Activated T-helper 2 cell treated with anti-CD3 and anti-CD28 coated beads, Interferon-gamma antibody, Interleukin-2, Interleukin-4, amounts not matched to agents 10 μg/mL and 5 μg/mL and 100 μg/mL, durations not matched to agents 14 hours and 24 hours and 36 hours (primary cell): ENCODE measurements around the gene SLC19A3. TPM values are rescaled to one million over a fixed set of nuclear protein-coding genes. Genes with fewer than 3 reads are reported as not detected.
A peak's percentile ranks its signal among the peaks of the same experiment; 100 is the strongest.
"Not testable (repeated sequence)": the region's sequence is repeated elsewhere in the genome, so short reads cannot be mapped to it uniquely, and the experiment has no call there.

Source experiments
- DNase-seq: peaks from one replicate; pipeline ENCODE4 v3.0.0; 2021; ENCODE audit warnings: low spot score
- H3K27ac Mint-ChIP-seq: one replicate; pipeline ENCODE4 v1.8.0; 2021; ENCODE audit warnings: mixed read lengths
- H3K27me3 Mint-ChIP-seq: one replicate; pipeline ENCODE4 v1.8.0; 2021; ENCODE audit warnings: low read depth, mixed read lengths
- H3K36me3 Mint-ChIP-seq: one replicate; pipeline ENCODE4 v1.8.0; 2021; ENCODE audit warnings: low read depth, mixed read lengths
- H3K4me1 Mint-ChIP-seq: one replicate; pipeline ENCODE4 v1.8.0; 2021; ENCODE audit warnings: low read depth, mixed read lengths
- H3K4me3 Mint-ChIP-seq: one replicate; pipeline ENCODE4 v1.8.0; 2021; ENCODE audit warnings: low read depth, mild to moderate bottlenecking, moderate library complexity, mixed read lengths
- H3K9me3 Mint-ChIP-seq: one replicate; pipeline ENCODE4 v1.8.0; 2021; ENCODE audit warnings: mixed read lengths
- intact Hi-C: fragments of 100-400 bp; cut with micrococcal nuclease; formaldehyde crosslinking; loops from one replicate; pipeline ENCODE4 v1.15.1; 2023
- total RNA-seq: library from RNA; stranded (reverse); gene quantifications from 2 replicates; pipeline ENCODE4 v1.2.3, GENCODE V29; 2022

SLC19A3 gene
- total RNA-seq: not detected in 2 replicates

DNA sequence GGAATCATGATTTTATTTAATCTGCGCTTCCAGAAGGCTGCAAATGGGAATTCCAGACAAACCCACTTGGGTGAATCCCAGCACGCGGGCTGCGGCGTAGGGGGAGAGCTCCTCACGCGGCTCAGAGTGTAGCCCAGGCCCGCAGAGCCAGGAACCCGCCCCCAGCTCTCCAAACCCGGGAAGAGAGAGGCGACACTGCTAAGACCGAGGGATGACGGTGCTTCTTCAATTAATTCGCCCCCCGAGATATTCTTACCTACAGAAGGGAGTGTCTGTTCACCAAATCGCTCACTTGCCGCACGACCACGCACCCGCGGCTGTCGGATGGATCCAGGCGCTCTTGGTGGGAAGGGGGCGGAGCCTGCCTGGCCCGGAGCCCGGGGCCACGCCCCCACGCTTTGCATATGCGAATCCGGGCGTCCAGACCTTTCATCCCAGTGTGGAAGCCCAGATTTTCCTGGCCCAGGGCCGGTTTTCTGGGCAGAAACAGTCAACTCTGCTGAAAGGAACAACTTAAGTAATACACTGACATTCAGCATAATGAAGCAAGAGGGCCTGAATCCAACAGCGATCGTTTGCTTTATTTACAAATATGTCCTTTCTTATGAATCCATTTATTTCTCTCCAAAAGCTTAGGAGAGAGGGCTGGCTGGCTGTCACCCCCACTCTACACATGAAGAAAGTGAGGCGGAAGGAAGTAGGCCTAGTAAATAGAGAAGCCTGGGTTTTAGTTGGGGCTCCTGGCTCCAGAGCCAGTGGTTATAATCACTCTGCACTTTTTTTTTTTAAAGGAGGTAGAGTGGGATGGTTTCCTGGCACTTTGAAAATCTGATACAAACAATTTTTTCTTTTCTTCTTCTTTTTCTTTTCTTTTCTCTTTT, at the start of gene SLC19A3:
TSS of gene SLC19A3 (minus strand) at position 342 of the 881 bp plus-strand sequence. CDS start 15,710 bp downstream, outside the sequence.
- no peaks in the 10 kb centered on the region for H3K36me3 Mint-ChIP-seq
- no peak within 1 kb of the TSS for H3K27ac Mint-ChIP-seq
- peaks cover 6% of the 10 kb centered on the region for H3K27me3 Mint-ChIP-seq
- no peaks in the 10 kb centered on the region for H3K9me3 Mint-ChIP-seq
- H3K4me1 Mint-ChIP-seq: no peaks in the 10 kb centered on the region
- no peak within 1 kb of the TSS for H3K4me3 Mint-ChIP-seq
- no peak for DNase-seq
- intact Hi-C loops: no loop called here

DNA sequence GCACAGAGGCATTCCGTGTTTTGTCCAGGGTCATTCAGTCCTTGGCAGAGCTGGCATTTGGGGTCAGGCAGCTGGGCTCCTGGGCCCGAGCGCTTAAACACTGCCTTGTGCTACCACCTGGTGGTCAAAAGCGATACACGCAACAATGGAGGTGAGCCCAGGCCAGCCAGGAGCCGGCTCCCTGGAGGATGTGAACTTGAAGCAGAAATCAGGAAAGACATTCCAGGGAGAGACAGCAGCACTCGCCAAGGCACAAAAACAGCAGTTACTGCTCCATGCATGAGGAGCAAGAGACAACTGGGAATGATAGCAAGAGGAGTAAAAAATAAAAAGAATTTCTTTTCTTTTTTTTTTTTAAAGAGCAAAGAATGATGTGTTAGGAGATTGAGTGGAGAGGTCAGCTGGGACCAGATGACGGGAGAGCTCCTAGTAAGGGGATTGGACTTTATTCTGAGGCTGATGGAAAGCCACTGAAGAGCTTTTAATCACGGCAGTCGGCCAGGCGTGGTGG, 48.6 kb upstream of the SLC19A3 start:
- Mint-ChIP-seq H3K4me3 (no peak overlapping the region), H3K27ac (no peak overlapping the region), H3K9me3 (no peaks in the 10 kb centered on the region), H3K4me1 (no peaks in the 10 kb centered on the region), H3K27me3 (no peaks in the 10 kb centered on the region), H3K36me3 (no peaks in the 10 kb centered on the region)
- peak; percentile 32 for DNase-seq
- intact Hi-C loops: loop anchor here (1.0 to 10.0 kb wide), 4 partner anchors 108 to 634 kb away; partner anchors contain the start of gene AGFG1

DNA sequence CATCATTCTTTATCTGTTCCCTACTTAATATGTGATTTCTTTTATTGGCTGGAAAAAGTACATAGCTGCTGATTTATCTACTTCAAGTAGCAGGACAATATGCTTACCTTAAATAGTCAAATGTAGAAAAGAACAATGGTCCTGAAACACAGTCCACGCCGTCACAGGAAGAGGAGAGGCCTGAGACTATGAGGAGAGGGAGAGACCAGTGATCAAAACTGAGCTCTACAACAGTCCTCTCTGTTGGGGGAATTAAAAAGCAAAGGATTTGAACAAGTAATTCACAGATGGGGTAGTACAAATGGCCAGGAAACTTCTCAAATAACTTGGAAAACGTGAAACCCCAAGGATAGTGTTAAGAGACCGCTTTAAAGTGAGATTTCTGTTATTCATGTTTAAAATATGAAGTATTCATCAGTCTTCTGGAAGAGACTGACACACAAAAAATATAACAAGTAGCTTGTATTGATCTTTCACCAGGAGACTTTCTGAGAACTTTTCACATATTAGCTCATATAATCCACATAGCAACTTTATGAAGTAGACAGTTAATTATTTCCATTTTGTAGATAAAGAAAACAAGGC, 48.1 kb upstream of the SLC19A3 start:
- Mint-ChIP-seq H3K27ac (no peak overlapping the region), H3K27me3 (no peaks in the 10 kb centered on the region), H3K4me1 (no peaks in the 10 kb centered on the region), H3K4me3 (no peak overlapping the region), H3K36me3 (no peaks in the 10 kb centered on the region), H3K9me3 (no peaks in the 10 kb centered on the region)
- no peak for DNase-seq
- intact Hi-C loops: loop anchor here (1.0 to 10.0 kb wide), 4 partner anchors 108 to 634 kb away; partner anchors contain the start of gene AGFG1

DNA sequence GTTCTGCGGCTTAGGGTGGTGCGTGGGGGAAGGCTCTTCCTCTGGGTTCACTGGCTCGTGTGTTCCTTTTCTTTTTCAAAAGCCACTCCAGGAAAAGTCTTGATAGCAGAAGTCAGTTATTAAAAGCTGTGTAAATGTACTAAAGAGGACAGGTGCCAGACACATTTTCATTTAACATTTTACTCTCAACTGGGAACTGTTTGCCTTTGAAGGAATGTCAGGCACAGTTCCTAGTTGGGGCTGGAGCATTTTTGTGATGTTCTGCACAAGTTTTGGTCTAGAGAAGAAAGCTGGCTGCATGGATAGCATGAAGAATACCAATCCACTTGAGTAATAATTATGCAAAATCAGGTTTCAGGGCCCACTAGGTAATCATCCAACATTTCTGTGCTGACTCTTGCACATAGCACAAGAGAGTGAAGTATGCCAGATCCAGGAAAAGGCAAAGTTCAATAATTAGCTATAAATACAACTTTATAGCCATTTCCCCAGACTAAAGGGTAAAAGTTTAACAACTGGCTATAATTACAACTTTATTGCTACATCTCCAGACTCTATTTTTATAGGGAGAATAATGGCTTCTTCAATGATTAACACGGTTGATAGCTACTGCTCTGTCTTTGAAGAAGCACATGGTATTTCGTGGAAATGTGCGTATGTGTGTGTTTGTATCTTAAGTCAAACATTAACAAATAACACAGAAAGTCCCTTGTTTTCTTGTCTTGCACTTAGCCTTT, 44.1 kb upstream of the SLC19A3 start:
- Mint-ChIP-seq H3K4me1 (no peaks in the 10 kb centered on the region), H3K36me3 (no peaks in the 10 kb centered on the region), H3K27ac (no peak overlapping the region), H3K27me3 (no peaks in the 10 kb centered on the region), H3K9me3 (no peaks in the 10 kb centered on the region), H3K4me3 (no peak overlapping the region)
- intact Hi-C loops: loop anchor here (10.0 kb wide), 1 partner anchor 287 kb away; the partner anchor contains the start of gene AGFG1
- no peak for DNase-seq

DNA sequence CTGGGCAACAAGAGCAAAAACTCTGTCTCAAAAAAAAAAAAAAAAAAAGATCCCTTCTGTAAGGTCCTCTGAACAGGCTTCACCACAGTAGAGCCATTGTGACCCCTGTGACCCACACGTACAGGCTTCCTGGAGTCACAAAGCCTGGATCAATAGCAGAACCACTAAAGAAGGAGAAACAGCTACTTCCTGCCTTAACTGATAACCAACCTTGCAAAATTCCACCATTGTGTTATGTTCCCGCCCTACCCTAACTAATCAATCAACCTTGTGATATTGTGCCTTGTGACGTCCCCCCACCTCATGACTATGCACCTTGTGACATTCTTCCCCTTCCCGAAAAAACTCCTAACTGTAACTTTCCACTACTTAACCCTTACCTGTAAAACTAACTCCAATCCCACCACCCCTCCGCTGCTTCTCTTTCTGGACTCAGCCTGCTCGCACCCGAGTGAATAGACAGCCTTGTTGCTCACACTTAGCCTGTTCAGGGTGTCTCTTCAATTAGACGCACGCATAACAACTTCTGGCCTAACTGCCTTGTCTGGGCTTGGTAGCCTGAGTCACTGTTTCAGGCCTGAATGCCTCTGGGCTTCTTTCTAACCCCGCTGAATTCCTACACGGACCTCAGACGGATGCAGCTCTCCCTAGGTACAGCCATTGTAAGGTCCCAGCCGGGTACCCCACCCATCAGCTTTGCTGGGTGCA, 41.7 kb upstream of the SLC19A3 start:
- no peak overlapping the region for H3K27ac Mint-ChIP-seq
- no peaks in the 10 kb centered on the region for H3K4me1 Mint-ChIP-seq
- DNase-seq: no peak
- no peaks in the 10 kb centered on the region for H3K36me3 Mint-ChIP-seq
- H3K4me3 Mint-ChIP-seq: no peak overlapping the region
- intact Hi-C loops: loop anchor here (10.0 kb wide), 1 partner anchor 285 kb away; the partner anchor contains the start of gene AGFG1
- no peaks in the 10 kb centered on the region for H3K27me3 Mint-ChIP-seq
- H3K9me3 Mint-ChIP-seq: no peaks in the 10 kb centered on the region

DNA sequence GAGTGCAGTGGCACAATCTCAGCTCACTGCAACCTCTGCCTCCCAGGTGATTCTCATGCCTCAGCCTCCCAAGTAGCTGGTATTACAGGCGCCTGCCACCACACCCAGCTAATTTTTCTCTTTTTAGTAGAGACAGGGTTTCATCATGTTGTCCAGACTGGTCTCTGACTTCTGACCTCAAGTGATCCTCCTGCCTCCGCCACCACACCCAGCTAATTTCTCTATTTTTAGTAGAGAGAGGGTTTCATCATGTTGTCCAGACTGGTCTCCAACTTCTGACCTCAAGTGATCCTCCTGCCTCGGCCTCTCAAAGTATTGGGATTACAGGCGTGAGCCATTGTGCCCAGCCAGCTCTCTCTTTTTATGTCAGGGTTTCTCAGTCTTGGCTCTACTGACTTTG, 38.4 kb upstream of the SLC19A3 start:
- DNase-seq, H3K27me3 Mint-ChIP-seq, H3K36me3 Mint-ChIP-seq, intact Hi-C loops, H3K9me3 Mint-ChIP-seq, H3K4me3 Mint-ChIP-seq, H3K4me1 Mint-ChIP-seq, H3K27ac Mint-ChIP-seq: not testable (repeated sequence)

DNA sequence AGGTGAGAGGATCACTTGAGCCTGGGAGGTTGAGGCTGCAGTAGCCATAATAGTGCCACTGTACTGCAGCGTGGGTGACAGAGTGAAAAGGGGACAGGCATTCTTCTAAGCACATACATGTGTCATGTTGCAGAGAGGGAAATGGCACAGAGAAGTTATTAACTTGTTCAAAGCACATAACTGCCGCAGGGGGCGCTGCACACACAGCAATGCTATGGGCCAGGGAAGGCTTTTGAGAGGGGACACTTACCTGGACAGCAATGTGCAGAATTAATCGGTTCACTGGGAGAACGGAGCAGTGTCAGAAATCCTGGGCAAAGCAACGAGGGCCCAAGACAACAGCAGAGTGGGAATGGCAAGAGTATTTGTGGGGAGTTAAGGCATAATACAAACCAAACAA, 30.3 kb upstream of the SLC19A3 start:
- Mint-ChIP-seq H3K36me3 (no peaks in the 10 kb centered on the region), H3K4me1 (no peaks in the 10 kb centered on the region), H3K9me3 (no peaks in the 10 kb centered on the region), H3K4me3 (no peak overlapping the region), H3K27me3 (no peaks in the 10 kb centered on the region), H3K27ac (no peak overlapping the region)
- no peak for DNase-seq
- intact Hi-C loops: no loop called here

DNA sequence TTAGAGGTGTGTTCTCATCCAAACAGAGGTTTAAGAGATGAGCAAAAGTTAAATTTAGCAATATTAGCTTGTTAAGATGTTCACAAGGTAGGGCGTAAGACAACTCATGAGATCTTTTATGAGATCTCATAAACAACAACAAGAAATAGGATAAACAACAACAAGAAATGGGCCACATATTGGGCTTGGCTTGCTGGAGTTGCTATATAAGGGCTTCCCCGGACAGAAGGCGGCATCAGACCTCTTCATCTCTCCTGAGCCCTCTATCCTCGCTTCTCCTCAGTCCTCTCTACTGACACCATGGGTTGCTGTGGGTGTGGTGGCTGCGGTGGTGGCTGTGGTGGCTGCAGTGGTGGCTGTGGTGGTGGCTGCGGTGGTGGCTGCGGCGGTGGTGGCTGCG, 27.8 kb upstream of the SLC19A3 start, which contains the start of gene SCYGR8:
TSS of gene SCYGR8 (plus strand) at position 301 of the 400 bp plus-strand sequence. CDS start at position 301, 0 bp downstream.
- Mint-ChIP-seq H3K27me3 (no peaks in the 10 kb centered on the region), H3K27ac (no peak within 1 kb of the TSS), H3K4me1 (no peaks in the 10 kb centered on the region), H3K4me3 (no peak within 1 kb of the TSS), H3K36me3 (no peaks in the 10 kb centered on the region), H3K9me3 (no peaks in the 10 kb centered on the region)
- intact Hi-C loops: no loop called here
- DNase-seq: no peak

DNA sequence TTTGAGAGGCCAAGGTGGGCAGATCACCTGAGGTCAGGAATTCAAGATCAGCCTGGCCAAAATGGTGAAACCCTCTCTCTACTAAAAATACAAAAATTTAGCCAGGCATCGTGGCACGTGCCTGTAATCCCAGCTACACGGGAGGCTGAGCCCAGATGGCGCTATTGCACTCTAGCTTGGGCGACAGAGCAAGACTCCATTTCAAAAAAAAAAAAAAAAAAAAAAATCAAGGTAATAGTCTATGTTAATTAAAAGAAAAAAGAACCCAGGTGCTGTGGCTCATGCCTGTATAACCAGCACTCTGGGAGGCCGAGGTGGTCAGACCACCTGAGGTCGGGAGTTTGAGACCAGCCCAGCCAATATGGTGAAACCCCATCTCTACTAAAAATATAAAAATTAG, 22.9 kb upstream of the SLC19A3 start:
- DNase-seq, H3K9me3 Mint-ChIP-seq, H3K27ac Mint-ChIP-seq, intact Hi-C loops, H3K4me3 Mint-ChIP-seq, H3K4me1 Mint-ChIP-seq, H3K36me3 Mint-ChIP-seq, H3K27me3 Mint-ChIP-seq: not testable (repeated sequence)

DNA sequence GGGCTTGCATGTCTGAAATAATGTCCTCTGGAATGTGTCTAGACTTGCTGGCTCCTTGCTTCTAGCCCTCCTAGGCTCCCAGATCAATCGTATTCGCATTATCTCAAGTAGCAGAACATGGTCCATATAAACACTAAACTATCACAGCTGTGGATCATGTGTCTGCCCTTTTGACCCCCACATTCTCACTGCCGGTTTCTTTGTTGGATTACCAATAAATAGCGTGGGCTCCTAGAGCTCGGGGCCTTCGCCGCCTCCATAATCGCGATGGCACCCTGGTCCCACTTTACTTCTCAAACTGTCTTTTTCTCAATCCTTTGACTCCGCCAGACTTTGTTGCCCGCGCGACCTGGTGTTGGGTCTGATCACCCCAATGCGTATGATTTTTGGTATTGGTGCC, 21.5 kb upstream of the SLC19A3 start:
- Mint-ChIP-seq H3K4me3 (no peak overlapping the region), H3K36me3 (no peaks in the 10 kb centered on the region), H3K9me3 (no peaks in the 10 kb centered on the region), H3K27ac (no peak overlapping the region), H3K27me3 (no peaks in the 10 kb centered on the region), H3K4me1 (no peaks in the 10 kb centered on the region)
- no peak for DNase-seq
- intact Hi-C loops: no loop called here

DNA sequence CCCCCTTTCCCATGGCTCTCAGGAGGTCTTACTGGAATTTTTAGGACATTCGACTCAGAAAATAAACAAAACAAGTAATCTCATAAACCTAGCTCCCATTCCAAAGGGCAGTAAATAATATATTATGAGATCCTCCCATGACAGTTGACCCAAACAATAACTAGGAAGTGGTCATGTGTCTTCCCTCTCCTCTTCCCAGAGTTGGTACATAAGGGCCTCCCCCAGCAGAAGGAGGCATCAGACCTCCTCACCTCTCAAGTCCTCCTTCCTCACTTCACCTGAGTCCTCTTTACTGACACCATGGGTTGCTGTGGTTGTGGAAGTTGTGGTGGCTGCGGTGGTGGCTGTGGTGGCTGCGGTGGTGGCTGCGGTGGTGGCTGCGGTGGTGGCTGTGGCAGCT, 10.2 kb upstream of the SLC19A3 start, which contains the start of gene SCYGR7:
TSS of gene SCYGR7 (plus strand) at position 301 of the 400 bp plus-strand sequence. CDS start at position 301, 0 bp downstream.
- H3K27me3 Mint-ChIP-seq: peaks cover 4% of the 10 kb centered on the region
- H3K9me3 Mint-ChIP-seq: no peaks in the 10 kb centered on the region
- intact Hi-C loops: no loop called here
- DNase-seq: no peak
- no peak within 1 kb of the TSS for H3K4me3 Mint-ChIP-seq
- H3K36me3 Mint-ChIP-seq: no peaks in the 10 kb centered on the region
- H3K4me1 Mint-ChIP-seq: no peaks in the 10 kb centered on the region
- no peak within 1 kb of the TSS for H3K27ac Mint-ChIP-seq
